ENCODE data around the gene ZNF358. TPM values are rescaled to one million over a fixed set of nuclear protein-coding genes. Genes with fewer than 3 reads are reported as not detected.

ZNF358 gene
- total and polyA plus RNA-seq, 2 of the 13 experiments (the other 11 are each of a cell fraction or from before 2014, with no cell fraction given), result 9.1 to 37.0 TPM

DNA sequence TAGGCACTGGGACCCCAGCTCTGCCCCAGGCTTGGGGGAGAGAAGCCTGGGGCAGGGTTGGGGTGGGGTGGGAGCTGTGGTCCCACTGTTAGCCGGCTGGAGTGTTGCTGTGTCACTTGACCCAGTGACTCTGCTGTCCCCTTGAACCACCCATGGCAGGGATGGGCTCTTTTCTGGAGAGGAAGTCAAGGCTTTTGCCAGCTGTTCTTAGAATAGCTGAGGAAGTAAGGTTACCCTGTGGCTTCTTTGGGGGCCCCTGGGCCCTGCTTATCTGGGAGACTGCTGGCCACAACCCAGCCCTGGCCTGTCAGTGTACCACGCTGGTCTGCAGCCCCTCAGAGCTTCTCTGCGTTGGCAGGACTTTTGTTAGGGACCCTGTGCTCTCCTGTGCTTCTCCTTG is 28.7 kb downstream of the ZNF358 start (continued):
- TF ChIP-seq, protein P1, sequence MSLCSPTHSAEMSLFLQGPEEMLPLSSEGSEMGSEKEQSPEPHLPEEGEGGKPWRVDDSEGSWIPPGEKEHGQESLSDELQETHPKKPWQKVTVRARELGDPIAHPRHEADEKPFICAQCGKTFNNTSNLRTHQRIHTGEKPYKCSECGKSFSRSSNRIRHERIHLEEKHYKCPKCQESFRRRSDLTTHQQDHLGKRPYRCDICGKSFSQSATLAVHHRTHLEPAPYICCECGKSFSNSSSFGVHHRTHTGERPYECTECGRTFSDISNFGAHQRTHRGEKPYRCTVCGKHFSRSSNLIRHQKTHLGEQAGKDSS (CRISPR knock-in tag; IDR thresholded peaks at IDR 0.05; ENCODE audit: borderline replicate concordance, low read depth), result no peak
- TF ChIP-seq HCFC1 (IDR thresholded peaks at IDR 0.05; ENCODE audit: low read depth, low read length), result no peak
- no peak for TF ChIP-seq ZNF607 (CRISPR knock-in tag; IDR thresholded peaks at IDR 0.05; ENCODE audit: borderline replicate concordance)

DNA sequence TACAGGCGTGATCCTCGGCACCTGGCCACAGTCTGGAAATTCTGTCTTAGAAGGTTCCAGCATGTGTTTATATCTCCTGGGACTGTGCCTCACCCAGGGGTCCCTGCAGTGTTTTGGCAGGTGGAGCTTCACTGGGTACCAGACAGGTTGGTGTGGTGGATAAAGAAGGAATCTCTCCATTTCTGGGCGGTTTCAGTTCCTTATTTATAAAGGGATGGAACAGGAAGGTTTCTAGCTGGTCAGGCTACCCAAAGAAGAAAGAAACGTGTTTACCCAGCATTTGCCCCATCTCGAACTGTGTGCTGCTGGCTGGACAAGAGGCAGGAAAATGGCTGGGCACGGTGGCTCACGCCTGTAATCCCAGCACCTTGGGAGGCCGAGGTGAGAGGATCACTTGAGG is 29.4 kb downstream of the ZNF358 start:
- H2AFZ ChIP-seq (ENCODE audit: low read length), result no peak overlapping the region
- POLR2A ChIA-PET, result no interaction called here
- no peaks in the 10 kb centered on the region for H3K9me3 ChIP-seq (ENCODE audit: low read length)
- no peaks in the 10 kb centered on the region for H3K4me1 ChIP-seq (ENCODE audit: insufficient read depth, low read length)
- no peaks in the 10 kb centered on the region for H3K79me2 ChIP-seq (ENCODE audit: insufficient read depth, low read length)
- no TSS peak for BruUV-seq (replicated peaks)
- H3K4me3 ChIP-seq (replicated peaks in 1 of 3; ENCODE audit: insufficient read depth in 1 of 3, low read depth in 2 of 3, low read length in 3 of 3), result no peak overlapping the region
- DNase-seq (ENCODE audit: low spot score) (no peak), ATAC-seq (no peak), FAIRE-seq (no peak)
- no peak overlapping the region for H3K4me2 ChIP-seq (ENCODE audit: low read depth, low read length)
- CTCF ChIA-PET (ENCODE audit: low intra/inter-chr PET ratio, low total read pairs), result no interaction called here
- TF ChIP-seq, protein P2, sequence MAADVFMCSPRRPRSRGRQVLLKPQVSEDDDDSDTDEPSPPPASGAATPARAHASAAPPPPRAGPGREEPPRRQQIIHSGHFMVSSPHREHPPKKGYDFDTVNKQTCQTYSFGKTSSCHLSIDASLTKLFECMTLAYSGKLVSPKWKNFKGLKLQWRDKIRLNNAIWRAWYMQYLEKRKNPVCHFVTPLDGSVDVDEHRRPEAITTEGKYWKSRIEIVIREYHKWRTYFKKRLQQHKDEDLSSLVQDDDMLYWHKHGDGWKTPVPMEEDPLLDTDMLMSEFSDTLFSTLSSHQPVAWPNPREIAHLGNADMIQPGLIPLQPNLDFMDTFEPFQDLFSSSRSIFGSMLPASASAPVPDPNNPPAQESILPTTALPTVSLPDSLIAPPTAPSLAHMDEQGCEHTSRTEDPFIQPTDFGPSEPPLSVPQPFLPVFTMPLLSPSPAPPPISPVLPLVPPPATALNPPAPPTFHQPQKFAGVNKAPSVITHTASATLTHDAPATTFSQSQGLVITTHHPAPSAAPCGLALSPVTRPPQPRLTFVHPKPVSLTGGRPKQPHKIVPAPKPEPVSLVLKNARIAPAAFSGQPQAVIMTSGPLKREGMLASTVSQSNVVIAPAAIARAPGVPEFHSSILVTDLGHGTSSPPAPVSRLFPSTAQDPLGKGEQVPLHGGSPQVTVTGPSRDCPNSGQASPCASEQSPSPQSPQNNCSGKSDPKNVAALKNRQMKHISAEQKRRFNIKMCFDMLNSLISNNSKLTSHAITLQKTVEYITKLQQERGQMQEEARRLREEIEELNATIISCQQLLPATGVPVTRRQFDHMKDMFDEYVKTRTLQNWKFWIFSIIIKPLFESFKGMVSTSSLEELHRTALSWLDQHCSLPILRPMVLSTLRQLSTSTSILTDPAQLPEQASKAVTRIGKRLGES (CRISPR knock-in tag; IDR thresholded peaks at IDR 0.05; ENCODE audit: borderline replicate concordance), result no peak
- no peak for TF ChIP-seq FOXP1 (IDR thresholded peaks at IDR 0.05)
- TF ChIP-seq FOXP1 (CRISPR knock-in tag; IDR thresholded peaks at IDR 0.05), result no peak
- intact Hi-C loops (cut with micrococcal nuclease; ENCODE audit: unreplicated experiment), result no loop called here
- no peaks in the 10 kb centered on the region for H4K20me1 ChIP-seq (ENCODE audit: insufficient read depth, low read length)
- H3K27me3 ChIP-seq (ENCODE audit: control insufficient read depth in 1 of 2, insufficient read depth in 2 of 2, low read length in 2 of 2), result no peaks in the 10 kb centered on the region
- H3K27ac ChIP-seq (ENCODE audit: extremely low read length, insufficient read depth, low read length), result no peak overlapping the region
- 90% methylated on average over 8 of the region's 8 CpGs for WGBS (ENCODE audit: low lambda C conversion rate)
- in situ Hi-C loops (cut with HindIII; ENCODE audit: extremely low pct_ligation_motif_present, low pct_unique_long_range_greater_than_20kb), result no loop called here
- no peak overlapping the region for H3K9ac ChIP-seq (ENCODE audit: insufficient read depth, low read depth, low read length)
- peaks cover 1 to 5% of the 10 kb centered on the region in 2 experiments; a peak in 2 of 5 replicates for H3K36me3 ChIP-seq (replicated peaks in 1 of 2; ENCODE audit: control insufficient read depth in 1 of 2, insufficient read depth in 2 of 2, low read length in 2 of 2)

All from HepG2 (cell line).